Astrocyte of the spinal cord (primary cell): Measurements from ENCODE around the gene CTTNBP2NL.

Experiments
- DNase-seq: peaks from one replicate; pipeline ENCODE4 v3.0.0; 2011; ENCODE audit warnings: low read depth, low spot score
- H3K4me3 ChIP-seq: 2 replicates; pipeline ENCODE4 v1.5.1; 2011; ENCODE audit warnings: low read depth, mild to moderate bottlenecking, low read length, moderate library complexity
- in situ Hi-C: cut with HindIII; loops from 2 replicates; pipeline ENCODE4 v1.10.0; 2017; ENCODE audit warnings: low sequenced_read_pairs
- TF ChIP-seq, protein P1 (sequence below): IDR thresholded peaks from 2 replicates; pipeline ENCODE4 v1.5.1; 2012; ENCODE audit warnings: low read depth, mild to moderate bottlenecking, low read length, inconsistent platforms

CTTNBP2NL gene

DNA sequence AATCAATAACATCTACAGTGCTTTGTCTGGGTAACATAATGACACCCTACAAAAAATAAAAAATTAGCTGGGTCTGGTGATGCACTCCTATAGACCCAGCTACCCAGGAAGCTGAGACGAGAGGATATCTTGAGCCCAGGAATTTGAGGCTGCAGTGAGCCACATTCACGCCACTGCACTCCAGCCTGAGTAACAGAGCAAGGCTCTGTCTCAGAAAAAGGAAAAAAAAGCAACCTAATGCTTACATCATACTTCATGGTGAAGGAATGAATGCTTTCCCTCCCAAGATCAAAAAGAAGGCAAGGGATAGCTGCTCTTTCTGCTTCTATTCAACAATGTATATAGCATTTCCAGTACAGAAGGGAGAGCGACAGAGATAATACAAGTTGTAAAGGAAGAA lies 24.2 kb upstream of the CTTNBP2NL start:
- in situ Hi-C loops, result no loop called here
- DNase-seq, result no peak
- no peak overlapping the region for H3K4me3 ChIP-seq
- TF ChIP-seq, protein P1, sequence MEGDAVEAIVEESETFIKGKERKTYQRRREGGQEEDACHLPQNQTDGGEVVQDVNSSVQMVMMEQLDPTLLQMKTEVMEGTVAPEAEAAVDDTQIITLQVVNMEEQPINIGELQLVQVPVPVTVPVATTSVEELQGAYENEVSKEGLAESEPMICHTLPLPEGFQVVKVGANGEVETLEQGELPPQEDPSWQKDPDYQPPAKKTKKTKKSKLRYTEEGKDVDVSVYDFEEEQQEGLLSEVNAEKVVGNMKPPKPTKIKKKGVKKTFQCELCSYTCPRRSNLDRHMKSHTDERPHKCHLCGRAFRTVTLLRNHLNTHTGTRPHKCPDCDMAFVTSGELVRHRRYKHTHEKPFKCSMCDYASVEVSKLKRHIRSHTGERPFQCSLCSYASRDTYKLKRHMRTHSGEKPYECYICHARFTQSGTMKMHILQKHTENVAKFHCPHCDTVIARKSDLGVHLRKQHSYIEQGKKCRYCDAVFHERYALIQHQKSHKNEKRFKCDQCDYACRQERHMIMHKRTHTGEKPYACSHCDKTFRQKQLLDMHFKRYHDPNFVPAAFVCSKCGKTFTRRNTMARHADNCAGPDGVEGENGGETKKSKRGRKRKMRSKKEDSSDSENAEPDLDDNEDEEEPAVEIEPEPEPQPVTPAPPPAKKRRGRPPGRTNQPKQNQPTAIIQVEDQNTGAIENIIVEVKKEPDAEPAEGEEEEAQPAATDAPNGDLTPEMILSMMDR, result no peak

DNA sequence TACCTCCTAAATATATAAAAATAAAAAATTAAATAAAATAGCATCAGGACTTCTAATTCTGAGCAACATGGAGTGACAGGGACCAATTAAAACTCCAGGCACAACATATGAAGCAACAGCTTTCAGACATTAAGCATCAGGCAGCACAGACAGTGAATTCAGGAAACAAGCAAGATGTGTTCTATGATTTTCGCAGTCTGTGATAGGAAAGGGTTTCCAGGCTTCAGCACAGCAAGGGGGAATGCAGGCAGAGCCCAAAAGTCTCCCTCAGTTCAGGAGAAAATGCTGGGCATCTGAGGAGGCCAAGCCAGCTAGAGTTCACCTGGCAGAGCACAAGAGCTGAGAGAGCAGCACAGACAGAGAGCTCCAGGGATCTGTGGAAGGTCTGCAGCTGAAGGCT lies 22.2 kb upstream of the CTTNBP2NL start:
- no peak overlapping the region for H3K4me3 ChIP-seq
- TF ChIP-seq, protein P1, result no peak
- in situ Hi-C loops, result no loop called here
- DNase-seq, result no peak

DNA sequence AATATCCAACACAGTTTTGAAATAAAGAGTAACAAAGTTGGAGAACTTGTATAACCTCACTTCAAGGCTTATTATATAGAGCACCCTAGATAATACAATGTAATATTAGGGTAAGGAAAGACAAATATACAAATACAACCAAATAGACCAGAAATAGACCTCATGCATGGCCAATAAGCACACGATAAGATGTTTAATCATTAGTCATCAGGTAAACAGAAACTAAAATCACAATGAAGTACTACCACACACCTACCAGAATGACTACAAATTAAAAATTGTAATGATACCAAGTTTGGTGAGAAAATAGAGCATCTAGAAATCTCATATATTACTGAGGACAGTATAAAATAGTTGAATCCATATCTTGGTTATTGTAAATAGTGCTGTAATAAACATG lies 20.3 kb upstream of the CTTNBP2NL start:
- DNase-seq, result no peak
- in situ Hi-C loops, result no loop called here
- no peak overlapping the region for H3K4me3 ChIP-seq
- TF ChIP-seq, protein P1, result no peak

DNA sequence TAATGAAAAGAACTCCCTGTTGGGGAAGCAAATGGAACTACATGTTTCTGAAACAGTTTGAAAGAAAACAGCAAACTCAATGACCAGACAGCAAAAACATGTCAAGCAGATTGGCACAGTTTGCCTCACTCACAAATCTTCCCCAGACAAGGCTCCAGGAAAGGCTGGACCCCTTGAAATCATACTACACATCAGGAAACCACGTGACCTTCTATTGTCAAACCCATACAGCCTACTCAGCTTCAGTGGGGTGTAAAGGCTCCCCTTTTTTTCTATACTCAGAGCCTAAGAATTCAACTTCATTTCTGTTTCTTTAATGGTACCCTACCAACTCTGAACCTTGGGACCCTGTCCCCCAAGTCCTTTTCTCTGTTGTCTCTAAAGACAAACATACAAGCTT lies 15.7 kb upstream of the CTTNBP2NL start:
- in situ Hi-C loops, result no loop called here
- no peak overlapping the region for H3K4me3 ChIP-seq
- TF ChIP-seq, protein P1, result no peak
- DNase-seq, result no peak

DNA sequence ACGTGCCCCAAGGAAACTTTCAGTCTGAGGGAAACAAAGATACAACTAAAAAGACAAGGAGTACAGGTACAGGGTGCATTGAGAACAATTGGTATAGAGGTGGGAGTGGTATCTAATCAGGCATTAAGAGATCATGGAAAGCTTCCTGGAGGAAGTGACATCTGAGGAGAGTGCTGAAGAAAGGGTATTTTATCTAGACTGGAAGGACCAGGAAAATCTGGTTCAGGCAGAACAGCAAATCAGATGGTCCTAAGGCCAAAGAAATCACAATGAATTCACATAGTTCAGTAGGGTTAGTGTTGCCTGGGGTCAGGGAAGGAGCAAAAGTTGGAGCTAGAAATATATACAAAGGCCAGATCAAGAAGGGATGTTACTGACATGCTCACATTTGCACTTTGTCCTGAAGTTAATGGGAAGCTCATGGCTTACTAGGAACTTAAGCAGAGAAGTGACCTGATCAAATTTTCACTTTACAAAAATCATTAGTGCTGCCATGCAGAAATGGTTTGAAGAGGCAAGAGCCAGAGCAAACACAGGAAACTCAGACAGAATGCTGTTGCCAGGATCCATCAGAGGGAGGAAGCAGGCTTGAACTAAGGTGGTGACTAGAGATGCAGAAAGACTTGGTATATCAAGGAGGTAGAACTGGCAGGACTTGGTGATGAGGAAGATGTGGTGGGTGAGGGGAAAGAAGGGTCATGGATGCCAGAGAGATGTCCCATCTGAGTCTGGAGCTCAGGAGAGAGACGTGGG lies 14.5 kb upstream of the CTTNBP2NL start:
- no peak for DNase-seq
- no peak overlapping the region for H3K4me3 ChIP-seq

DNA sequence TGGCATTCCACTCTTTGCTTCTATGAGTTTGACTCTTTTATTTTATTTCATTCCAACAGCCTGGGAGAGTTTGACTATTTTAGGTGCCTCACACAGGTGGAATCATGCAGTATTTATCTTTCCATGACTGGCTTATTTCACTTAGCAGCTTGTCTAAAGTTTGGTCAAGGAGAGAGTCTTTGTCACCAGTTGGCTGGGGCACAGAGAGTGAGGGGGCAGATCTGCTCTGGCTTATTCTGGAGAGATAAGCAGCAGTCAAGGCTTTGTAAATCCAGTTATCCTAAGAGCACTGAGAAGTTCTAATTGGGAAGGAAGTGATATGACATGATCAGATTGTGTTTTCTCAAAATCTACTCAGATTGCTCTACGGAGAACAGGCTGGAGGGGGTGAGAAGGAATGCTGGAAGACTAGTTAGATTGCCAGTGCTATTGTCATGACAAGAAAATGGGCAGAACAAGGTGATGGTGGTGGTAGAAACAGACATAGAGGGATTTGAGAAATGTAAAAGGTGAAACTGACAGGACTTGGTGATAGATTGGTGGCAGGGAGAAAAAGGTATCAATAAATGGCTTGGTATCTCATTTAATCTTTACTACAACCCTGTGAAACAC lies 12.1 kb upstream of the CTTNBP2NL start:
- in situ Hi-C loops, result no loop called here
- TF ChIP-seq, protein P1, result no peak

More for the DNA sequence above, 14.5 kb upstream of the CTTNBP2NL start:
- TF ChIP-seq, protein P1, result no peak
- in situ Hi-C loops, result no loop called here

More for the DNA sequence above, 12.1 kb upstream of the CTTNBP2NL start:
- no peak overlapping the region for H3K4me3 ChIP-seq
- DNase-seq, result no peak
